Epithelial cell of proximal tubule (primary cell): Measurements from ENCODE around the gene DDN. TPM values are rescaled to one million over a fixed set of nuclear protein-coding genes. Genes with fewer than 3 reads are reported as not detected.

Experiments used
- DNase-seq: peaks from one replicate; pipeline ENCODE4 v3.0.0-alpha.2; 2011; ENCODE audit warnings: low read depth
- H3K4me3 ChIP-seq: 2 replicates; pipeline ENCODE4 v1.5.1; 2011; ENCODE audit warnings: low read depth, mild to moderate bottlenecking, low read length
- CTCF ChIP-seq: conservative IDR thresholded peaks from 2 replicates; pipeline ENCODE4 v1.5.1; 2012; ENCODE audit warnings: low read depth, mild to moderate bottlenecking, low read length
- total RNA-seq: library from RNA; depleted of rRNA; stranded (reverse); fragments of >200 nt; gene quantifications from 2 replicates; pipeline ENCODE4 v1.2.3, GENCODE V29; 2015

Gene DDN
- total RNA-seq, 1 donor from 2014 or later, result 0.29 TPM

GRCh38 chr12:49037111-49037946, 38.2 kb upstream of the DDN start:
- no peak overlapping the region for H3K4me3 ChIP-seq
- TF ChIP-seq CTCF, result no peak
- no peak for DNase-seq

- H3K4me3 ChIP-seq, result no peak overlapping the region
- no peak for TF ChIP-seq CTCF
- DNase-seq, result no peak
Measured at GRCh38 chr12:49036029-49036428, 36.9 kb upstream of the DDN start.

- H3K4me3 ChIP-seq, result no peak overlapping the region
- DNase-seq, result no peak
- TF ChIP-seq CTCF, result no peak
Measured at GRCh38 chr12:49034286-49034622, 35.1 kb upstream of the DDN start.

- DNase-seq, result no peak
- TF ChIP-seq CTCF, result no peak
Measured at GRCh38 chr12:49033611-49034285, 34.6 kb upstream of the DDN start.

GRCh38 chr12:49032679-49033447, 33.7 kb upstream of the DDN start:
- no peak for DNase-seq
- TF ChIP-seq CTCF, result no peak
- no peak overlapping the region for H3K4me3 ChIP-seq

More at GRCh38 chr12:49033611-49034285, 34.6 kb upstream of the DDN start:
- no peak overlapping the region for H3K4me3 ChIP-seq

DNA sequence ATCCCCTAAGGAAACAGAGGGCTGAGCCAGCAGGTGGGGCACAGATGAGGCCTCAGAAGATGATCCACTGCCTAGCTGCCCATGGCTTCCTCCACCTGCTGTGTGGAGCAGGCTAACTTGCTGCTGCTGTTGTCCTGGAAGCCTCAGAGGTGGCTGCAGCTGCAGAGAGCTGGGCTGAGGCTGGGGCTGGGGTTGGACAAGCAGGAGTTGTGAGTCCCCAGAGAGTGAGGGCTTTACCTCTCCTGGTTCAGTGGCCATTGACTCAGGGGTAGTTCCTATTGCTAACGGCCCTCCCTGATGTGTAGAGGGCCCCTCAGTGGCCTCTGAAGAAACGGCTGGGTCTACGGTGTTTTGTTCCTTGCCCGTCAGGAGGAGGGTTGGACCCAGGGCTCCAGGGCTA, 33.1 kb upstream of the DDN start:
- DNase-seq, result no peak
- no peak for TF ChIP-seq CTCF
- no peak overlapping the region for H3K4me3 ChIP-seq
